Esophagus squamous epithelium (tissue), 4 donors: ENCODE data around the gene SOCS4. TPM values are rescaled to one million over a fixed set of nuclear protein-coding genes. Genes with fewer than 3 reads are reported as not detected.

Experiments used
- total RNA-seq, 4 donors: library from RNA; depleted of rRNA; stranded (reverse); fragments of >200 nt; gene quantifications; one replicate each; pipeline ENCODE4 v1.1.0, GENCODE V29; 2016

Gene SOCS4
- total RNA-seq, 4 donors from 2014 or later: 5.9 to 20.1 (median 12.1) TPM

Other genes starting within 250 kb of the SOCS4 start
- gene GCH1, start 124.4 kb upstream of the SOCS4 start, total RNA-seq: 10 to 100 TPM in 3 of 4 donors, 1 to 10 TPM in 1; 9.3 to 19.8 (median 15.5) TPM
- gene WDHD1, start 137 bp upstream of the SOCS4 start, total RNA-seq: 1 to 10 TPM in 3 of 4 donors, under 1 TPM in 1; 0.80 to 7.0 (median 5.0) TPM
- gene MAPK1IP1L, start 24.4 kb downstream of the SOCS4 start, total RNA-seq: 10 to 100 TPM; 35.3 to 85.3 (median 50.4) TPM
- gene LGALS3, start 102.0 kb downstream of the SOCS4 start, total RNA-seq: 100 to 1,000 TPM; 234 to 565 (median 415) TPM
- gene DLGAP5, start 164.3 kb downstream of the SOCS4 start, total RNA-seq: 10 to 100 TPM in 2 of 4 donors, 1 to 10 TPM in 2; 4.6 to 16.8 (median 9.0) TPM
- 10 to 100 TPM; 33.3 to 43.1 (median 34.5) TPM for gene FBXO34, start 244.2 kb downstream of the SOCS4 start, total RNA-seq